Colonic mucosa (tissue), 4 donors: ENCODE data around the gene SHOC1. TPM values are rescaled to one million over a fixed set of nuclear protein-coding genes. Genes with fewer than 3 reads are reported as not detected.

Source experiments
- DNase-seq: peaks from one replicate; pipeline ENCODE4 v3.0.0-alpha.2; 2020
- H3K27ac ChIP-seq: fragments of 200-600 bp; one replicate; pipeline ENCODE4 v1.8.0; 2021
- H3K27me3 ChIP-seq: fragments of 200-600 bp; one replicate; pipeline ENCODE4 v1.8.0; 2021
- H3K36me3 ChIP-seq: fragments of 200-600 bp; one replicate; pipeline ENCODE4 v1.8.0; 2021
- H3K4me1 ChIP-seq: fragments of 200-600 bp; one replicate; pipeline ENCODE4 v1.8.0; 2021; ENCODE audit warnings: mild to moderate bottlenecking
- H3K4me3 ChIP-seq: fragments of 200-600 bp; one replicate; pipeline ENCODE4 v1.8.0; 2021
- H3K9ac ChIP-seq, 2 donors: one replicate each; pipeline ENCODE4 v1.7.0; 2013; ENCODE audit warnings: control low read depth in 2 of 2, low read depth in 2 of 2, low read length in 2 of 2
- H3K9me3 ChIP-seq: fragments of 200-600 bp; one replicate; pipeline ENCODE4 v1.8.0; 2021
- CTCF ChIP-seq: fragments of 200-600 bp; IDR thresholded peaks from one replicate; pipeline ENCODE4 v1.8.0; 2022; ENCODE audit warnings: antibody characterized with exemption, mild to moderate bottlenecking
- intact Hi-C: fragments of 100-400 bp; cut with DNase I; formaldehyde crosslinking; loops from one replicate; pipeline ENCODE4 v1.14.1; 2022
- total RNA-seq, 2 donors: library from RNA; stranded (reverse); fragmentation: NEBNext Ultra II Directional in 1 of 2; extraction: Animal tissue kit (Norgen Biotek cat#: 25700) in 1 of 2; gene quantifications; one replicate each; pipeline ENCODE4 v1.2.1, GENCODE V29; 2021
- donor health status: healthy.
- donor health status: DM: no; HTN: no; CAD: no.
- donor health status: DM: no; HTN: no; CAD: no.

The SHOC1 gene
- total RNA-seq, 2 donors from 2014 or later = 0.37 TPM; not detected in 1

GRCh38 chr9:111752455-111752854, 42.3 kb downstream of the SHOC1 start:
- no peaks in the 10 kb centered on the region for H3K36me3 ChIP-seq
- H3K27me3 ChIP-seq = no peaks in the 10 kb centered on the region
- TF ChIP-seq CTCF = no peak
- intact Hi-C loops = loop anchor here (10.0 kb wide), 1 partner anchor 612 kb away; no protein-coding TSS in a partner anchor
- no peak for DNase-seq
- no peak overlapping the region for H3K27ac ChIP-seq
- H3K4me3 ChIP-seq = no peak overlapping the region
- H3K9ac ChIP-seq = no peak overlapping the region
- peaks cover 3% of the 10 kb centered on the region for H3K9me3 ChIP-seq
- no peaks in the 10 kb centered on the region for H3K4me1 ChIP-seq

Other genes starting within 250 kb of the SHOC1 start
- 10 to 100 TPM; 55.6 to 85.3 TPM for gene PTGR1, start 195.3 kb downstream of the SHOC1 start, total RNA-seq
- 1 to 10 TPM; 7.8 to 9.0 TPM for gene DNAJC25, start 163.6 kb downstream of the SHOC1 start, total RNA-seq
- 10 to 100 TPM; 12.6 to 27.3 TPM for gene GNG10, start 133.3 kb downstream of the SHOC1 start, total RNA-seq
- 10 to 100 TPM; 17.6 to 56.1 TPM for gene UGCG, start 101.9 kb upstream of the SHOC1 start, total RNA-seq